Parathyroid adenoma (tissue), 2 donors: ENCODE data around the gene FMNL2.

Source experiments
- H2AFZ ChIP-seq: fragments of 300-600 bp; sonication (generic); one replicate; pipeline ENCODE4 v1.7.0; 2017; ENCODE audit warnings: antibody characterized with exemption, mild to moderate bottlenecking
- H3K27ac ChIP-seq: fragments of 300-600 bp; sonication (generic); one replicate; pipeline ENCODE4 v1.7.0; 2017
- H3K27me3 ChIP-seq: fragments of 300-600 bp; sonication (generic); one replicate; pipeline ENCODE4 v1.7.0; 2017; ENCODE audit warnings: low read length; ENCODE audit not compliant: control insufficient read depth, insufficient read depth
- H3K36me3 ChIP-seq: fragments of 300-600 bp; sonication (generic); one replicate; pipeline ENCODE4 v1.7.0; 2017; ENCODE audit warnings: low read length; ENCODE audit not compliant: control insufficient read depth, insufficient read depth
- H3K4me1 ChIP-seq: fragments of 300-600 bp; sonication (generic); one replicate; pipeline ENCODE4 v1.7.0; 2017; ENCODE audit warnings: control low read depth
- H3K4me2 ChIP-seq: fragments of 300-600 bp; sonication (generic); one replicate; pipeline ENCODE4 v1.7.0; 2017; ENCODE audit warnings: low read length
- H3K4me3 ChIP-seq: fragments of 300-600 bp; sonication (generic); one replicate; pipeline ENCODE4 v1.7.0; 2017; ENCODE audit warnings: low read depth, low read length
- H3K79me2 ChIP-seq: fragments of 300-600 bp; sonication (generic); one replicate; pipeline ENCODE4 v1.7.0; 2017; ENCODE audit warnings: control low read depth
- H3K9ac ChIP-seq: fragments of 300-600 bp; sonication (generic); one replicate; pipeline ENCODE4 v1.7.0; 2017; ENCODE audit warnings: mild to moderate bottlenecking
- H3K9me3 ChIP-seq: fragments of 300-600 bp; sonication (generic); one replicate; pipeline ENCODE4 v1.7.0; 2017; ENCODE audit warnings: low read length; ENCODE audit not compliant: control insufficient read depth
- CTCF ChIP-seq: fragments of 300-600 bp; sonication (generic); IDR thresholded peaks from one replicate; pipeline ENCODE4 v1.7.0; 2017; ENCODE audit warnings: antibody characterized with exemption, mild to moderate bottlenecking
- donor health status: primary hyperparathyroidism.

Gene FMNL2

GRCh38 chr2:152475982-152476381 lies 141.0 kb downstream of the FMNL2 start:
- H3K27ac ChIP-seq = no peak overlapping the region

DNA sequence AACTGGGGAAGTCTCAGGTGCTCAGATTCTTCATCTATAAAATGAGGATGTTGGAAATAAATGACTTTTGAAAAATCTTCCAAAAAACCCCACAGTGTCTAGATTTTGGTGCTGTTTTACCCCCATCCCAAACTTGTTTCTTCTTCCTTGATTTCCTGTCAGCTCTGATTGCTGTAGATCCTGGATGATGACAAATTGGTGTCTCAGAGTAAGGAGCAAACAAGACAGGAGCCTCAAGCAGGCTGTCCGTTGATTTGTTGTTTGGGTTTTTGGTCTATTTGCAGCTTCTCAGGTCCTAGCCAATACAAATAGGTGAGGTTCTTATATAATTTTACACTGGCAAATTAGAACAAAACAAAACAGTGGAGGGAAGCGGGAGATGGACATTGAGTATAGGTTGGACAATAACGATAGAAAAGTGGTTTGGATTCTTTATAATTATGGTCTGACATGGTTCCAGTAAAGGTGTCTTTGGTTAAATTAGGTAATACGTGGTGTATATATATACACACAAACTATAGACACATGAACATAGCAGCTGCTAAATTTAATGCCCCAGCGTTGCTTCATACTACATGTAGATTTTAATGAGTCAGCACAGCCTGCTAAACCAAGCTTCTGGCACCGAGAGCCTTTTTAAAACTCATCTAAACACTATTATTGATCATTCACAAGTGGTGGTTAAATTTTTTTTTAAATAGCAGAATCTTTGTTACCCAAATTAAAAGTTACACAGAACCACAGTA lies 142.5 kb downstream of the FMNL2 start:
- Histone ChIP-seq H3K36me3 (no peaks in the 10 kb centered on the region), H3K79me2 (peaks cover 15% of the 10 kb centered on the region), H3K27me3 (no peaks in the 10 kb centered on the region), H3K4me3 (no peak overlapping the region), H3K4me1 (peaks cover 3% of the 10 kb centered on the region), H3K27ac (no peak overlapping the region), H3K9ac (no peak overlapping the region), H2AFZ (no peak overlapping the region), H3K4me2 (no peak overlapping the region), H3K9me3 (no peaks in the 10 kb centered on the region)
- no peak for TF ChIP-seq CTCF

More at GRCh38 chr2:152475982-152476381, 141.0 kb downstream of the FMNL2 start:
- H3K36me3 ChIP-seq = no peaks in the 10 kb centered on the region
- H3K9ac ChIP-seq = no peak overlapping the region
- no peak overlapping the region for H2AFZ ChIP-seq
- H3K79me2 ChIP-seq = peaks cover 15% of the 10 kb centered on the region
- TF ChIP-seq CTCF = no peak
- no peak overlapping the region for H3K4me2 ChIP-seq
- H3K9me3 ChIP-seq = no peaks in the 10 kb centered on the region
- no peak overlapping the region for H3K4me3 ChIP-seq
- no peaks in the 10 kb centered on the region for H3K4me1 ChIP-seq
- no peaks in the 10 kb centered on the region for H3K27me3 ChIP-seq

- no peak overlapping the region for H3K9ac ChIP-seq
- no peaks in the 10 kb centered on the region for H3K9me3 ChIP-seq
- H3K27ac ChIP-seq = no peak overlapping the region
- no peaks in the 10 kb centered on the region for H3K27me3 ChIP-seq
- H3K4me3 ChIP-seq = no peak overlapping the region
- H3K36me3 ChIP-seq = no peaks in the 10 kb centered on the region
- peaks cover 7% of the 10 kb centered on the region for H3K4me1 ChIP-seq
- no peak overlapping the region for H2AFZ ChIP-seq
- no peak overlapping the region for H3K4me2 ChIP-seq
- no peak for TF ChIP-seq CTCF
- H3K79me2 ChIP-seq = peaks cover 11% of the 10 kb centered on the region
These were observed 144.3 kb downstream of the FMNL2 start for GRCh38 chr2:152479282-152479681.

- Histone ChIP-seq H3K9ac (no peak overlapping the region), H3K36me3 (no peaks in the 10 kb centered on the region), H3K27me3 (no peaks in the 10 kb centered on the region), H3K4me1 (peaks cover 10% of the 10 kb centered on the region), H3K4me2 (no peak overlapping the region), H2AFZ (no peak overlapping the region), H3K4me3 (no peak overlapping the region), H3K27ac (no peak overlapping the region), H3K9me3 (no peaks in the 10 kb centered on the region), H3K79me2 (peaks cover 5% of the 10 kb centered on the region)
- no peak for TF ChIP-seq CTCF
These were observed 145.9 kb downstream of the FMNL2 start for GRCh38 chr2:152480821-152481399.
